Testis (tissue), 3 donors: ENCODE measurements around the gene PRKCG. TPM values are rescaled to one million over a fixed set of nuclear protein-coding genes. Genes with fewer than 3 reads are reported as not detected.

Source experiments
- DNase-seq: peaks from one replicate; pipeline ENCODE4 v3.0.0-alpha.2; 2019
- H3K27ac ChIP-seq, 2 donors: fragments of 200-600 bp; sonication (generic); one replicate each; pipeline ENCODE4 v1.5.1; 2019
- H3K27me3 ChIP-seq: fragments of 200-600 bp; sonication (generic); one replicate; pipeline ENCODE4 v1.5.1; 2019
- H3K36me3 ChIP-seq: fragments of 200-600 bp; sonication (generic); one replicate; pipeline ENCODE4 v1.5.1; 2017; ENCODE audit warnings: low read depth; ENCODE audit errors: missing control alignments
- H3K4me1 ChIP-seq: fragments of 200-600 bp; sonication (generic); one replicate; pipeline ENCODE4 v1.5.1; 2019
- H3K4me3 ChIP-seq, 2 donors: fragments of 200-600 bp; sonication (generic); one replicate each; pipeline ENCODE4 v1.5.1; 2017 to 2019
- H3K9me3 ChIP-seq: fragments of 200-600 bp; sonication (generic); one replicate; pipeline ENCODE4 v1.5.1; 2017
- POLR2A ChIP-seq: fragments of 450-650 bp; IDR thresholded peaks from one replicate; pipeline ENCODE4 v1.6.1; 2017; ENCODE audit warnings: antibody characterized with exemption, mild to moderate bottlenecking, moderate library complexity
- WGBS, 2 donors: methylation state at CpG; one replicate each; pipeline ENCODE4 v1.1.5; 2018; 5-methylcytosine and 5-hydroxymethylcytosine counted together
- intact Hi-C: fragments of 100-400 bp; cut with DNase I; formaldehyde crosslinking; loops from one replicate; pipeline ENCODE4 v1.15.1; 2023; ENCODE audit warnings: low total_unique reads
- polyA plus RNA-seq: library from polyadenylated mRNA; stranded (reverse); fragments of 350-450 nt; fragmentation: Illumina TruSeq; extraction: RNeasy Lipid Tissue Mini Kit (QIAGEN cat#74804); gene quantifications from one replicate; pipeline ENCODE4 v1.2.3, GENCODE V29; 2014; ENCODE audit warnings: low read depth, low replicate concordance; ENCODE audit not compliant: insufficient read depth
- total RNA-seq, 2 donors: library from RNA; depleted of rRNA; stranded (reverse); fragments of >200 nt; gene quantifications; one replicate each; pipeline ENCODE4 v1.2.3, GENCODE V29; 2016
- TF ChIP-seq, protein P1 (sequence below), 3 experiments: fragments of 450-650 bp in 2 of 3; fragments of 200-600 bp in 1 of 3; sonication (generic) in 1 of 3; IDR thresholded peaks; one replicate each; pipeline ENCODE4 v1.5.1; 2016 to 2019; ENCODE audit warnings: antibody characterized with exemption in 3 of 3, mild to moderate bottlenecking in 2 of 3, moderate library complexity in 1 of 3

Gene PRKCG
- total and polyA plus RNA-seq, 3 donors from 2014 or later = 3.7 to 10.6 (median 4.3) TPM

DNA sequence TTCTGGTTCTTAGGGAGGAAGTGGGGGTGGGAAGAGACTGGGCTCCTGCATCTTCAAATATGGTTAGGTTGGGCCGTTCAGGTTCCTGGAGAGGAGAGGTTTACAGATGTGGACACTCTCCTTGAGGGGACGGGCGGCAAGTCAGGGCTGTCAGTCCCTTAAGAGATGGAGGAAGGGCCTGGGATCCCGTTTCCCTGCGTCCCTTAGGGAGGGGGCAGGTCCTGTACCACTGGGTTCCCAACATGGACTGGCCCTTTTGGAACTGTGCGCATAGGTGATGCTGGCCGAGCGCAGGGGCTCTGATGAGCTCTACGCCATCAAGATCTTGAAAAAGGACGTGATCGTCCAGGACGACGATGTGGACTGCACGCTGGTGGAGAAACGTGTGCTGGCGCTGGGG, 16.2 kb downstream of the PRKCG start:
- Histone ChIP-seq H3K4me3 (peak overlapping the region in 1 of 2 donors; percentile 39), H3K4me1 (no peaks in the 10 kb centered on the region), H3K9me3 (no peaks in the 10 kb centered on the region), H3K27ac (no peak overlapping the region), H3K27me3 (no peaks in the 10 kb centered on the region), H3K36me3 (no peaks in the 10 kb centered on the region)
- TF ChIP-seq POLR2A = no peak
- TF ChIP-seq, protein P1, sequence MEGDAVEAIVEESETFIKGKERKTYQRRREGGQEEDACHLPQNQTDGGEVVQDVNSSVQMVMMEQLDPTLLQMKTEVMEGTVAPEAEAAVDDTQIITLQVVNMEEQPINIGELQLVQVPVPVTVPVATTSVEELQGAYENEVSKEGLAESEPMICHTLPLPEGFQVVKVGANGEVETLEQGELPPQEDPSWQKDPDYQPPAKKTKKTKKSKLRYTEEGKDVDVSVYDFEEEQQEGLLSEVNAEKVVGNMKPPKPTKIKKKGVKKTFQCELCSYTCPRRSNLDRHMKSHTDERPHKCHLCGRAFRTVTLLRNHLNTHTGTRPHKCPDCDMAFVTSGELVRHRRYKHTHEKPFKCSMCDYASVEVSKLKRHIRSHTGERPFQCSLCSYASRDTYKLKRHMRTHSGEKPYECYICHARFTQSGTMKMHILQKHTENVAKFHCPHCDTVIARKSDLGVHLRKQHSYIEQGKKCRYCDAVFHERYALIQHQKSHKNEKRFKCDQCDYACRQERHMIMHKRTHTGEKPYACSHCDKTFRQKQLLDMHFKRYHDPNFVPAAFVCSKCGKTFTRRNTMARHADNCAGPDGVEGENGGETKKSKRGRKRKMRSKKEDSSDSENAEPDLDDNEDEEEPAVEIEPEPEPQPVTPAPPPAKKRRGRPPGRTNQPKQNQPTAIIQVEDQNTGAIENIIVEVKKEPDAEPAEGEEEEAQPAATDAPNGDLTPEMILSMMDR (IDR thresholded peaks at IDR 0.05) = no peak
- 4 to 10% methylated on average over 16 of the region's 16 CpGs for WGBS, 2 donors
- DNase-seq = no peak
- intact Hi-C loops = no loop called here

- H3K27me3 ChIP-seq = no peaks in the 10 kb centered on the region
- no peak for TF ChIP-seq POLR2A
- TF ChIP-seq, protein P1 (IDR thresholded peaks at IDR 0.05) = no peak
- no peaks in the 10 kb centered on the region for H3K9me3 ChIP-seq
- intact Hi-C loops = no loop called here
- H3K27ac ChIP-seq = no peak overlapping the region
- 1% methylated on average over 28 to 29 of the region's 42 CpGs for WGBS, 2 donors
- peak overlapping the region in 1 of 2 donors; percentile 39 for H3K4me3 ChIP-seq
- DNase-seq = peak; percentile 77
- no peaks in the 10 kb centered on the region for H3K4me1 ChIP-seq
- no peaks in the 10 kb centered on the region for H3K36me3 ChIP-seq
Observed at GRCh38 chr19:53898636-53899341, 16.8 kb downstream of the PRKCG start.

DNA sequence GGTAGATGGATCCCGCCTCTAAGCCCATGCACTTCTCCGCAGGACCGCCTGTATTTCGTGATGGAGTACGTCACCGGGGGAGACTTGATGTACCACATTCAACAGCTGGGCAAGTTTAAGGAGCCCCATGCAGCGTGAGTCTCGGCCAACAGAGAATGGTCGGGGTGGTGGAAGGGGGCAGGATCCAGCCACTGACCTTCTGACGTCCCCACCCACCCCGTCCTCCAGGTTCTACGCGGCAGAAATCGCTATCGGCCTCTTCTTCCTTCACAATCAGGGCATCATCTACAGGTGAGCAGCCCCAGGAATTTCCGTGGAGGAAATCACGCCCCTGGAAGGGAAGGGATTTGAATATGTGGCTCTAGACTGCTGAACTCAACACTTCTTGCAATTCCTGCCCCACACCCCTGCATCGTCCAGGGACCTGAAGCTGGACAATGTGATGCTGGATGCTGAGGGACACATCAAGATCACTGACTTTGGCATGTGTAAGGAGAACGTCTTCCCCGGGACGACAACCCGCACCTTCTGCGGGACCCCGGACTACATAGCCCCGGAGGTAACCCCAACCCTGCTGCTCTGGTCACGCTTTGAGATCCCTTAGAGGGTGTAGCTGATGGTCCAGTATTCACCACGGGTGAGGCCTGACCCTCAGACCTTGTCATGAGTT, 18.3 kb downstream of the PRKCG start:
- no peak for TF ChIP-seq POLR2A
- TF ChIP-seq, protein P1 (IDR thresholded peaks at IDR 0.05) = no peak
- no peaks in the 10 kb centered on the region for H3K9me3 ChIP-seq
- H3K4me3 ChIP-seq = no peak overlapping the region
- H3K36me3 ChIP-seq = no peaks in the 10 kb centered on the region
- no peaks in the 10 kb centered on the region for H3K4me1 ChIP-seq
- no peak overlapping the region for H3K27ac ChIP-seq
- WGBS, 2 donors = 70 to 77% methylated on average over 17 to 27 of the region's 27 CpGs
- no peaks in the 10 kb centered on the region for H3K27me3 ChIP-seq
- intact Hi-C loops = no loop called here
- DNase-seq = no peak

- TF ChIP-seq, protein P1 (IDR thresholded peaks at IDR 0.05) = no peak
- no peak for TF ChIP-seq POLR2A
- WGBS, 2 donors = 46 to 47% methylated on average over 4 of the region's 4 CpGs
- intact Hi-C loops = no loop called here
Observed at GRCh38 chr19:53903055-53903680, 21.2 kb downstream of the PRKCG start.

More at GRCh38 chr19:53903055-53903680, 21.2 kb downstream of the PRKCG start:
- H3K27me3 ChIP-seq = no peaks in the 10 kb centered on the region
- H3K4me1 ChIP-seq = peaks cover 4% of the 10 kb centered on the region
- no peak overlapping the region for H3K4me3 ChIP-seq
- peak; percentile 45 for DNase-seq
- H3K36me3 ChIP-seq = no peaks in the 10 kb centered on the region
- no peak overlapping the region for H3K27ac ChIP-seq
- H3K9me3 ChIP-seq = no peaks in the 10 kb centered on the region
